K562 (cell line): Measurements from ENCODE around the gene TSPAN13. TPM values are rescaled to one million over a fixed set of nuclear protein-coding genes. Genes with fewer than 3 reads are reported as not detected.

Experiments
- CHD2 ChIP-seq: IDR thresholded peaks from 2 replicates; pipeline ENCODE4 v1.6.1; 2011; ENCODE audit warnings: low read depth, low read length
- HMG20B ChIP-seq: fragments of 250-450 bp; sonication (Bioruptor Pico); IDR thresholded peaks from 2 replicates; pipeline ENCODE4 v1.5.0; 2021; ENCODE audit warnings: mild to moderate bottlenecking
- MAFG ChIP-seq: fragments of 450-650 bp; conservative IDR thresholded peaks from 2 replicates; pipeline ENCODE4 v1.6.1; 2016; ENCODE audit warnings: missing genetic modification characterization, missing compliant biosample characterization
- MEF2A ChIP-seq: IDR thresholded peaks from 2 replicates; pipeline ENCODE4 v1.6.1; 2011; ENCODE audit warnings: low read depth, mild to moderate bottlenecking, low read length, moderate library complexity; ENCODE audit not compliant: control insufficient read depth
- MYNN ChIP-seq, 2 experiments: sonication (generic); formaldehyde crosslinking in 1 of 2; IDR thresholded peaks; 2 replicates each; pipeline versions ENCODE4 v1.5.0 to v1.6.1; 2016 to 2020; ENCODE audit warnings: antibody characterized with exemption in 1 of 2, missing genetic modification reagents in 1 of 2
- SMARCB1 ChIP-seq: IDR thresholded peaks from 2 replicates; pipeline ENCODE4 v1.6.1; 2011; ENCODE audit warnings: improper control_type of control experiment, low read depth; ENCODE audit not compliant: insufficient read length
- SOX6 ChIP-seq: fragments of 450-650 bp; IDR thresholded peaks from 2 replicates; pipeline ENCODE4 v1.6.1; 2014; ENCODE audit warnings: mild to moderate bottlenecking
- ZNF146 ChIP-seq: IDR thresholded peaks from one replicate; pipeline ENCODE4 v1.6.1; 2018; ENCODE audit warnings: missing compliant biosample characterization; ENCODE audit not compliant: unreplicated experiment
- polyA plus RNA-seq, 8 experiments: library from polyadenylated mRNA; depleted of rRNA in 4 of 8; stranded (reverse) in 5 of 8; unstranded in 3 of 8; fragments of >200 nt; fragmentation: Nextera tagmentation in 2 of 8; fragmentation: Illumina TruSeq in 1 of 8; extraction: Ambion mirVana in 2 of 8; extraction: Trizol in 1 of 8; gene quantifications; 2 replicates each; pipeline versions ENCODE4 v1.2.1 to v1.2.3, GENCODE V29; 2011 to 2014; ENCODE audit warnings: inconsistent platforms in 1 of 8, missing spikeins in 1 of 8
- total RNA-seq, 7 experiments: library from RNA; depleted of rRNA in 6 of 7; stranded (reverse); fragments of >200 nt in 6 of 7; fragmentation: Illumina TruSeq in 2 of 7; extraction: Trizol in 2 of 7; gene quantifications; 2 replicates each; pipeline versions ENCODE4 v1.2.1 to v1.2.3, GENCODE V29; 2011 to 2021; ENCODE audit warnings: low replicate concordance in 1 of 7
- TF ChIP-seq, protein P1 (sequence below): fragments of 250-450 bp; sonication (Bioruptor Pico); IDR thresholded peaks from 2 replicates; pipeline ENCODE4 v1.4.0; 2020; ENCODE audit warnings: borderline replicate concordance
- TF ChIP-seq, protein P2 (sequence below): fragments of 200-400 bp; formaldehyde crosslinking; IDR thresholded peaks from 2 replicates; pipeline ENCODE4 v1.6.1; 2017; ENCODE audit warnings: mild to moderate bottlenecking, low read depth, low read length, moderate library complexity
- TF ChIP-seq, protein P3 (sequence below): fragments of 450-650 bp; IDR thresholded peaks from 2 replicates; pipeline ENCODE4 v1.6.1; 2017; ENCODE audit warnings: antibody characterized with exemption, mild to moderate bottlenecking
- TF ChIP-seq, protein P4 (sequence below), 2 experiments: fragments of 450-650 bp; IDR thresholded peaks; 2 replicates each; pipeline ENCODE4 v1.6.1; 2016
- TF ChIP-seq, protein P5 (sequence below): fragments of 250-450 bp; sonication (Bioruptor Pico); IDR thresholded peaks from 2 replicates; pipeline ENCODE4 v1.5.0; 2021; ENCODE audit warnings: mild to moderate bottlenecking, moderate library complexity

TSPAN13 gene
- total and polyA plus RNA-seq, 9 of the 15 experiments (the other 6 are each of a cell fraction or from before 2014, with no cell fraction given), result 7.8 to 46.3 (median 20.0) TPM

DNA sequence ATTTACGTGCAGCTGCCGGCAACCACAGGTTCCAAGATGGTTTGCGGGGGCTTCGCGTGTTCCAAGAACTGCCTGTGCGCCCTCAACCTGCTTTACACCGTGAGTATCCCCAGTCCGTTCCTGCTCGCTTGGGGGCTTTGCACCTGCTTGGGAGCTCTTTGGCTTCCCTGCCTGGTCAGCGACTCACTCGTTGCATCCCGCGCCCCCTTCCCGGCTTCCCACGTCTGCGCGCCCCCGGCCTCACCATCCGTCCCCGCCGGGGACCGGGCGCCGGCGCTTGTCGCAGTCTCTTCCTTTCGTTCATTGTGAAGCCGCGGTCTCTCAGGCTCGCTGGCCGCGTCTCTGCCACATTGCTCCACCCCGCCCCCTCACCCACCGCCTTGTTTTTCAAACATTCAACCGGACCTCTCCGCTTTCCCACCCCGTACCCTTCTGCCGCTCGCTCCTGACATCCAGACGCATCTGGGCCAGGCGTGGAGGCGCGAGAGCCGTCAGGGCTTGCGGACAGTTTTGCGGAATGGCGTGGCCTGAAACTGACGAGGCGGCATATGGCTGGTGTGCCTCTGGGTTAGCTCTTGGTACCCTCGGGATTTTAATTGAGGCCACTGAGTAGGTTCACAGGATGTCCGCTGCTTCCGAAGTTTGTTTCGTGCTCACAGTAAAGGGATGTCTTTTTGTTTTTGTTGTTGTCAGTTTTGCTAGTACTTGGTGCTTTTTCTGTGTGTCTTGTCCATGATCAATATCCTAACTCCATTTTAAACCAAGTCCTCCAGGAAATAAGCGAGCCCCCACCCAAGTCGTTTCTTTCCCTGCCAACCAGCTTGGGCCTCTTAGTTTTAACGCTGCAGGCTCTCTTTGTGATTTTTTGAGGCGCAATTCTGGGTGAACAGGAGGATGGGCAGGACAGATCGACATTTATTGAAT, 639 bp downstream of the TSPAN13 start (continued):
- TF ChIP-seq, protein P1, sequence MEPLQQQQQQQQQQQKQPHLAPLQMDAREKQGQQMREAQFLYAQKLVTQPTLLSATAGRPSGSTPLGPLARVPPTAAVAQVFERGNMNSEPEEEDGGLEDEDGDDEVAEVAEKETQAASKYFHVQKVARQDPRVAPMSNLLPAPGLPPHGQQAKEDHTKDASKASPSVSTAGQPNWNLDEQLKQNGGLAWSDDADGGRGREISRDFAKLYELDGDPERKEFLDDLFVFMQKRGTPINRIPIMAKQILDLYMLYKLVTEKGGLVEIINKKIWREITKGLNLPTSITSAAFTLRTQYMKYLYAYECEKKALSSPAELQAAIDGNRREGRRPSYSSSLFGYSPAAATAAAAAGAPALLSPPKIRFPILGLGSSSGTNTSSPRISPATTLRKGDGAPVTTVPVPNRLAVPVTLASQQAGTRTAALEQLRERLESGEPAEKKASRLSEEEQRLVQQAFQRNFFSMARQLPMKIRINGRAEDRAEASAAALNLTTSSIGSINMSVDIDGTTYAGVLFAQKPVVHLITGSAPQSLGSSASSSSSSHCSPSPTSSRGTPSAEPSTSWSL (CRISPR knock-in tag), result no peak
- TF ChIP-seq, protein P2, sequence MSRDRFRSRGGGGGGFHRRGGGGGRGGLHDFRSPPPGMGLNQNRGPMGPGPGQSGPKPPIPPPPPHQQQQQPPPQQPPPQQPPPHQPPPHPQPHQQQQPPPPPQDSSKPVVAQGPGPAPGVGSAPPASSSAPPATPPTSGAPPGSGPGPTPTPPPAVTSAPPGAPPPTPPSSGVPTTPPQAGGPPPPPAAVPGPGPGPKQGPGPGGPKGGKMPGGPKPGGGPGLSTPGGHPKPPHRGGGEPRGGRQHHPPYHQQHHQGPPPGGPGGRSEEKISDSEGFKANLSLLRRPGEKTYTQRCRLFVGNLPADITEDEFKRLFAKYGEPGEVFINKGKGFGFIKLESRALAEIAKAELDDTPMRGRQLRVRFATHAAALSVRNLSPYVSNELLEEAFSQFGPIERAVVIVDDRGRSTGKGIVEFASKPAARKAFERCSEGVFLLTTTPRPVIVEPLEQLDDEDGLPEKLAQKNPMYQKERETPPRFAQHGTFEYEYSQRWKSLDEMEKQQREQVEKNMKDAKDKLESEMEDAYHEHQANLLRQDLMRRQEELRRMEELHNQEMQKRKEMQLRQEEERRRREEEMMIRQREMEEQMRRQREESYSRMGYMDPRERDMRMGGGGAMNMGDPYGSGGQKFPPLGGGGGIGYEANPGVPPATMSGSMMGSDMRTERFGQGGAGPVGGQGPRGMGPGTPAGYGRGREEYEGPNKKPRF, result no peak
- TF ChIP-seq, protein P3, sequence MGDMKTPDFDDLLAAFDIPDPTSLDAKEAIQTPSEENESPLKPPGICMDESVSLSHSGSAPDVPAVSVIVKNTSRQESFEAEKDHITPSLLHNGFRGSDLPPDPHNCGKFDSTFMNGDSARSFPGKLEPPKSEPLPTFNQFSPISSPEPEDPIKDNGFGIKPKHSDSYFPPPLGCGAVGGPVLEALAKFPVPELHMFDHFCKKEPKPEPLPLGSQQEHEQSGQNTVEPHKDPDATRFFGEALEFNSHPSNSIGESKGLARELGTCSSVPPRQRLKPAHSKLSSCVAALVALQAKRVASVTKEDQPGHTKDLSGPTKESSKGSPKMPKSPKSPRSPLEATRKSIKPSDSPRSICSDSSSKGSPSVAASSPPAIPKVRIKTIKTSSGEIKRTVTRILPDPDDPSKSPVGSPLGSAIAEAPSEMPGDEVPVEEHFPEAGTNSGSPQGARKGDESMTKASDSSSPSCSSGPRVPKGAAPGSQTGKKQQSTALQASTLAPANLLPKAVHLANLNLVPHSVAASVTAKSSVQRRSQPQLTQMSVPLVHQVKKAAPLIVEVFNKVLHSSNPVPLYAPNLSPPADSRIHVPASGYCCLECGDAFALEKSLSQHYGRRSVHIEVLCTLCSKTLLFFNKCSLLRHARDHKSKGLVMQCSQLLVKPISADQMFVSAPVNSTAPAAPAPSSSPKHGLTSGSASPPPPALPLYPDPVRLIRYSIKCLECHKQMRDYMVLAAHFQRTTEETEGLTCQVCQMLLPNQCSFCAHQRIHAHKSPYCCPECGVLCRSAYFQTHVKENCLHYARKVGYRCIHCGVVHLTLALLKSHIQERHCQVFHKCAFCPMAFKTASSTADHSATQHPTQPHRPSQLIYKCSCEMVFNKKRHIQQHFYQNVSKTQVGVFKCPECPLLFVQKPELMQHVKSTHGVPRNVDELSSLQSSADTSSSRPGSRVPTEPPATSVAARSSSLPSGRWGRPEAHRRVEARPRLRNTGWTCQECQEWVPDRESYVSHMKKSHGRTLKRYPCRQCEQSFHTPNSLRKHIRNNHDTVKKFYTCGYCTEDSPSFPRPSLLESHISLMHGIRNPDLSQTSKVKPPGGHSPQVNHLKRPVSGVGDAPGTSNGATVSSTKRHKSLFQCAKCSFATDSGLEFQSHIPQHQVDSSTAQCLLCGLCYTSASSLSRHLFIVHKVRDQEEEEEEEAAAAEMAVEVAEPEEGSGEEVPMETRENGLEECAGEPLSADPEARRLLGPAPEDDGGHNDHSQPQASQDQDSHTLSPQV, result no peak
- TF ChIP-seq SMARCB1, result no peak
- no peak for TF ChIP-seq CHD2
- no peak for TF ChIP-seq HMG20B (CRISPR knock-in tag)
- TF ChIP-seq MEF2A, result no peak
- TF ChIP-seq SOX6, result no peak
- TF ChIP-seq MYNN (IDR thresholded peaks at IDR 0.05), result no peak
- no peak for TF ChIP-seq MYNN (CRISPR knock-in tag; IDR thresholded peaks at IDR 0.05)
- TF ChIP-seq, protein P4, sequence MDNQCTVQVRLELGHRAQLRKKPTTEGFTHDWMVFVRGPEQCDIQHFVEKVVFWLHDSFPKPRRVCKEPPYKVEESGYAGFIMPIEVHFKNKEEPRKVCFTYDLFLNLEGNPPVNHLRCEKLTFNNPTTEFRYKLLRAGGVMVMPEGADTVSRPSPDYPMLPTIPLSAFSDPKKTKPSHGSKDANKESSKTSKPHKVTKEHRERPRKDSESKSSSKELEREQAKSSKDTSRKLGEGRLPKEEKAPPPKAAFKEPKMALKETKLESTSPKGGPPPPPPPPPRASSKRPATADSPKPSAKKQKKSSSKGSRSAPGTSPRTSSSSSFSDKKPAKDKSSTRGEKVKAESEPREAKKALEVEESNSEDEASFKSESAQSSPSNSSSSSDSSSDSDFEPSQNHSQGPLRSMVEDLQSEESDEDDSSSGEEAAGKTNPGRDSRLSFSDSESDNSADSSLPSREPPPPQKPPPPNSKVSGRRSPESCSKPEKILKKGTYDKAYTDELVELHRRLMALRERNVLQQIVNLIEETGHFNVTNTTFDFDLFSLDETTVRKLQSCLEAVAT (IDR thresholded peaks at IDR 0.05), result peak in 1 of 2 experiments; percentile 40; a peak in 1 of 4 replicates
- no peak for TF ChIP-seq MAFG (tag)
- TF ChIP-seq, protein P5, sequence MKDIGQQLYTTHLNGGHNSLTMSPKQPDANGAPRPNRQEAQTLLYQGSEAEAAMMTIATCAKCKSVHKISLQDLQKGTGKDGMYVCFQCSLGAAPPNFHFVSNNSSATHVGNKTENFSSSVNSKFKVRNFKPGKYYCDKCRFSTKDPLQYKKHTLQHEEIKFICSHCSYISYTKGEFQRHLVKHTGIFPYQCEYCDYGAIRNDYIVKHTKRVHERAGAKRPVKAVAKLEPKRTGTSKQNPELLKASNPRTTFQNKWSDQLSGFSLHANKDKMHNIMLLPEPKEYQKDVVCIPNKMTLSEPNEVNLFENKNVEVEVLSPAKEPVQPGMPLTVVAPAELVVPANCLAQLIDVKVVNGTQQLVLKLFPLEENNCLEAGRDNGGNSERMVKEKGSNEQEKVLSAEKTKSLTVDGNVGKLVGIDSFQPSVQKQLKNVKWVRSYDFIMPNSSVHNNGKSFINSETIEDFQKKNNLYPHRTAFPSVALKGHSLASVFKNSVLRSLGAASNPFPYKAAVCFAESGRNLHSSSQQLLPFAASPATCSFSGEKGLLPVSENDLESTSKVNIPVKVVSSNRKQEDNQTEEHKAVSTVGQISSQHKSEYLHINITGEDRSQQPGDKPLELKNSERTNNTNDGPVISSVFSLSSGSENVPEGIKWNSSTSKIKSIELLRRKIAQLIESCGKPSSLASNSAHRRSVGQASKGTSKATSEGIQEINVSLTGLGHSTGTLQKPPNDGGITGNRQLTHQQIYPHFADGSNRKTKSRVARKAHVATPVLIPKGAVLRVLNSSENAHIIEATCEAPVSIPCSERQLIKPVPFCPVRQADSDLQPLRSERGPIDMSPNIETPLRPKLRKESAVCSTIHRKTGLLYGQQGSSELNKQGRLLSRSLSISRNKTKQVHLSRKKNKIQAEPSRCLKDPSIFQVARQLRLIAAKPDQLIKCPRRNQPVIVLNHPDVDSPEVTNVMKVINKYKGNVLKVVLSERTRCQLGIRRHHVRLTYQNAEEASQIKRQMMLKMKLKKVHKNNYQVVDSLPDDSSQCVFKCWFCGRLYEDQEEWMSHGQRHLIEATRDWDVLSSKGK (CRISPR knock-in tag), result no peak
- TF ChIP-seq ZNF146 (CRISPR knock-in tag), result no peak
